HG02759 (cell line): ENCODE measurements around the gene FXYD7.

Experiments used
- ATAC-seq: cut with Tn5 transposase; IDR thresholded peaks from one replicate; pipeline ENCODE4 v1.9.1; 2021; ENCODE audit warnings: mild to moderate bottlenecking, moderate library complexity; ENCODE audit not compliant: unreplicated experiment

FXYD7 gene

DNA sequence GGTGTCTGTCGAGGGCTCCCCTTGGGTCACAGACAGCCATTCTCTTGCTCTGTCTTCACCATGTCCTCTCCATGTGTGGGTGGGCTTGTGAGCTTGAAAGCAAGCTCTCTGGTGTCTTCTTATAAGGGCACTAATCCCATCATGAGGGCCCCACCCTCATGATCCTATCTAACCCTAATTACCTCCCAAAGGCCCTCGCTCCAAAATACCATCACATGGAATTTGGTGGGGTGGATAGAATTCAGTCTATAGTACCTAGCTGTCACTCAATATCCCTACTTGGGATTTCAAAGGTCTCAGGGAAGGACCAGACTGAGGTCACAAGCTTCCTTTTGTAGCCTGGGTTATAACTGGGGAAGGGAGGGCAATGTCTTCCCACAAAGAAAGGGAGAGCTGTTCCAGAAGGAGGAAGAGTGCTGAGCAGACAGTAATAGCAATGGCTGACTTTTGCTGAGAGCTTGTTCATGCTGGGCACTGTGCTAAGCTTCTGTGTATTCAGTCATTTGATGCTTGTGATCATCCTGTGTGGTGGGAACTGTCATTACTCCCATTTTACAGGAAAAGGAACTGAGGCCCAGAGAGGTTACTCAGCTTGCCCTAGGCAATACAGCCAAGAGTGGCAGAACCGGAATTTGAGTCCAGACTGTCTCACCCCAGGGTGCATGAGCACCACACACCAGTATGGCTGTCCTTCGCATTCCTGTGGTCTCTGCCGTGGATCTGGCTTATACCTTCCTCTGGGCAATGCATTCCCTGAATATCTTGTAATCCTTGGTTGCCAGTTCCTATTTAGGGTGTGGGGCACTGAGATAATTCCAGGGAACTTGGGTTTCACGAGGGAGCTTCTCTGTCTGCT lies 19.6 kb downstream of the FXYD7 start:
- ATAC-seq, result no peak

DNA sequence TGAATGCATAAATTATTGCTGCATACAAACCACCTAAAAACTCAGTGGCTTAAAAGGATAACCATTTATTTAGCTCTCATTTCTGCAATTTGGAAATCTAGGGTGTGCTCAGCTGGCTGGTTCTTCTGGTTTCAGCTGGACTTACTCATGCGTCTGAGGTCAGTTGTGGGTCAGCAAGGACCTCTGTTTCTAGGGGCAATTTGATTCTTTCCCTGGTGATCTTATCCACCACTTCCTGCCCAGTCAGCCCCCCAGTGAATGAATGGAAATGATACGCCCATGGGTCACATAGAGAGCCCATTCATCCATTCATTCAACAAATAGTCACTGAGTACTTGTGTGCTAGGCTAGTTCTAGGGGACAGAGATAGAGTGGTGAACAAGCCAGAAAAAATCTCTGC lies 21.4 kb downstream of the FXYD7 start:
- no peak for ATAC-seq

DNA sequence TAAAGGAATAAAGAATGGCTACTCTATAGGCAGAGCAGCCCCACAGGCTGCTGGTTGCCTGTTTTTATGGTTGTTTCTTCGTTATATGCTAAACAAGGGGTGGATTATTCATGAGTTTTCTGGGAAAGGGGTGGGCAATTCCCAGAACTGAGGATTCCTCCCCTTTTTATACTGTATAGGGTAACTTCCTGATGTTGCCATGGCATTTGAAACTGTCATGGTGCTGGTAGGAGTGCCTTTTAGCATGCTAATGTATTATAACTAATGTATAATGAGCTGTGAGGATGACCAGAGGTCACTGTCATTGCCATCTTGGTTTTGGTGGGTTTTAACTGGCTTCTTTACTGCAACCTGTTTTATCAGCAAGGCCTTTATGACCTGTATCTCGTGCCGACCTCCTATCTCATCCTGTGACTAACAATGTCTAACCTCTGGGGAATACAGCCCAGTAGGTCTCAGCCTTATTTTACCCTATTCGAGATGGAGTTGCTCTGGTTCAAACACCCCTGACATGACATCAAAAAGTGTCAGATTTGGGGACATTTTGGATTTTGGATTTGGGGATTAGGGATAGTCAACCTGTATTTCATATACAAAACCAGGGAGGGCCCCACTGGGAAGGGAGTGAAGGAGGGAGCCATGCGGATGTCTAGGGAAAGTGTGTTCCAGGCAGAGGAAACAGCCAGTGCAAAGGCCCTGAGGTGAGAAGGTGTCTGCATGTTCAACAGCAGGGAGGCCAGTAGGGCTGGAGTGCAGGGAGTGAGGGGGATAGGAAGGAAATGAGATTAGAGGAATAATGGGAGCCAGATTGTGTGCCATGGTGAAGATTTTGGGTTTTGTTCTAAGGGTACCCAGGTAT lies 22.4 kb downstream of the FXYD7 start:
- no peak for ATAC-seq

DNA sequence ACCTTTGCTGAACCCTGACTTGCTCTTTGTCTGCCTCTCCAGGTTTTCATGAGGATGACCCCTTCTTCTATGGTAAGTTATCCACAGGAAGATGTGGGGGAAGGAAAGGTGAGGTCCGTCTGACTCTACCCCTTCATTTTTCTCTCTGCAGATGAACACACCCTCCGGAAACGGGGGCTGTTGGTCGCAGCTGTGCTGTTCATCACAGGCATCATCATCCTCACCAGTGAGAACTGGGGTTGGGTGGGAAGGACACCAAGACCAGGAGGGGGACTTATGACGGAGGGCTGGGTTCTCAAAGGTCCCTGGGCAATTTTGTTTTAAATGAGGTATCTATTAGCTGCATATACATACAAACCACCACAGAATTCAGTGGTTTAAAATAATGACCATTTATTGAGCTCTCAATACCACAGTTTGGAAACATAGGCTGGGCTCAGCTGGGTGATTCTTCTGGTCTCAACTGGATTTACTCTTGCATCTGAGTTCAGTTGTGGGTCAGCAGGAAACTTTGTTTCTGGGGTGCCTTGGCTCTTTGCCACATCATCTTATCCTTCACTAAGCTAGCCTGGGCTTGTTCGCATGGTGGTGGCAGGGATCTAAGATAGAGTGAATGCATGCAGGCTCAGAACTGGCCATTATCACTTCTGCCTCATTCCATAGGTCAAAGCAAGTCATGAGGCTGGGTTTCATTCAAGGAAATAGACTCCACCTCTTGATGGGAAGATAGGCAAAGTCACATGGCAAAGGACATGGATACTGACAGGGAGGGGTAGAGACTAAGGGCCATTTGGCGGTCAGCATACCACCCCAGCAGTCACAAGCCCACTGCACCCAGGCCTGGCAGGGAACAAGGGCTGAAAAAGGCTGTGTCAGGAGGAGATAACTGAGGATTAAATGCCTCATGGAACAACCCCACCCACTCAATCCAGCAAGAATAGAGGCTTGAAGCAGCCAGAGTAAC lies 23.3 kb downstream of the FXYD7 start:
- ATAC-seq, result no peak

GRCh38 chr19:35167251-35168119 lies 24.4 kb downstream of the FXYD7 start:
- no peak for ATAC-seq

DNA sequence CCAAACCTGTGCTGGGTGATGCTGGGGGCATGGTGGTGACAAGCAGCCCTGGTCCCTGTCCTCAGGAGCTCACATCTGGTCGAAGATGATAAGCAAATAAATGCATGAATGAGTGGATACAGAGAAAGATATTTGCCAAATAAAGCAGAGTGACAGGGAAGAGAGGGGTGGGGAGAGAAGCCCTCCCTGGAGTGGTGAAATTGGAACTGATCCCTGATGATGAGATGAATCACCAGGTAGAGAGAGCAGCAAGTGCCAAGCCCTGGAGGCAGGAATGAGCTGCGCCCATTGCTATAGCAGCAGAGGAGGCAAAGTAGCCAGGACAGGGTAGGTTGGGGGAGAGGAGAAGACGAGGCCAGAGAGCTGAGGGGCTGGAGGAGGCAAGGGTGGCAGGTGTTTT lies 25.1 kb downstream of the FXYD7 start:
- ATAC-seq, result no peak

GRCh38 chr19:35169221-35169995 lies 26.4 kb downstream of the FXYD7 start:
- no peak for ATAC-seq

- ATAC-seq, result no peak
Observed at GRCh38 chr19:35170359-35171061, 27.5 kb downstream of the FXYD7 start.

DNA sequence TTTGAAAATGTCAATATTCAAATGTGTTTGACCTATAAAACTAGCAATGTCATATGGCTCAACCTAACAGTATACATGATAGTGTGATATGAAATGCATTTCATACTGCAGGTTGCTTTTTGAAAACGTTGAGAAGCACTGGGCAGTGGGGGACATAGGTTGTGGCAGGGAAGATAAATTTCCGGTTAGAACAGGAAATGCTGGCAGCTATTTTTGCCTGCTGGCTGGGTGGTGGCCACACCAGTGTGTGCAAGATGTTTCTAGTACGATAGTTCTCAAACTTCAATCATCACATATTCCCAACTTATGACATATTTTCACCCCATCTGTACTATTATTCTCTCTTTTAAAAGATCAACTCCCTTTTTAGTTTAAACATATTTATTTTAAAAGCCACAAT lies 28.7 kb downstream of the FXYD7 start:
- no peak for ATAC-seq

GRCh38 chr19:35174226-35174625 lies 31.2 kb downstream of the FXYD7 start:
- ATAC-seq, result no peak

DNA sequence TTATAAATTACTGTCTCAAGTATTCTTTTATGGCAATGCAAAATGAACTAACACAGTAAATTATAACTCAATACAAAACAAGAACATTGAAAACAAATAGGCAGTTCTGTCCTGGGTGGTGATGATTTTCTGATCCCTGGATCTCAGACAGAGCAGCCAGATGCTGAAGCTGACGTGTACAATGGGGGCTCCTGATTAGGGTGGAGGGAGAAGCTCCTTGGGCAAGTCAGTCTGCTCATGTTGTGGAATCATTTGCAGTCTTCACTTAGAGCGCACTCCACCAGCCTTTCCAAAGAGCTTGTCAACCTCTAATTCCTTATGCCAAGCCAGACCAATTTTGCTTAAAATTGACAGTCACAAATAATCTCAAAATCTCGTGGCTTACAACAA lies 33.1 kb downstream of the FXYD7 start:
- no peak for ATAC-seq

DNA sequence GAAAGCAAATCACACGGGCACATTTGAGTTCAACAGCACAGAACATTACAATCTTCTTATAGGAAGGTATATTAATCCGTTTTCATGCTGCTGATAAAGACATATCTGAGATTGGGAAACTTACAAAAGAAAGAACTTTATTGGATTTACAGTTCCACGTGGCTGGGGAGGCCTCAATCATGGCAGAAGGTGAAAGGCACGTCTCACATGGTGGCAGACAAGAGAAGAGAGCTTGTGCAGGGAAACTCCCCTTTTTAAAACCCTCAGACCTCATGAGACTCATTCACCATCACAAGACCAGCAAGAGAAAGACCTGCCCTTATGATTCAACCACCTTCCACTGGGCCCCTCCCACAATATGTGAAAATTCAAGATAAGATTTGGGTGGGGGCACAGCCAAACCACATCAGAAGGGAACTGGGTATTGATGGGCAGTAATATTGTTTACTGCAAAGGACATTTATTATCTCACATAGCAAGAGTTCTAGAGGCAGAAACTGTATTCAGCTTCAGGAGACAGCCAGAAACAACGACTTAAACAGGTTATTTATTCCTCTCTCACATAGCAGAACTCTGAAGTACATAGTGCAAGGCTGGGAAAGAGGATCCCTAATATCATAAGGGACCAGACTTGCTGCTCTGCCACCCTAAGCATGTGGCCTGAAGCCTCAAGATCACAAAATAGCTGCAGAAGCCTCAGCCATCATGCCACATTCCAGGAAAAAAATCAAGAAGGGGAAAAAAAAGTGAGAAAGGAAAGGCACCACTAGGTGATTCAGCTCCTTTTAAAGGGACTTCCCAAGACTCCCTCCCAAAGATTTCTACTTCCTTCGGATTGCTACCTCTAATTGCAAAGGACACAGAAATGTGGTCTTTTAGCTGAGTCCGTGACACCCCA lies 34.6 kb downstream of the FXYD7 start:
- no peak for ATAC-seq

- ATAC-seq, result no peak
Observed at GRCh38 chr19:35178701-35179100, 35.6 kb downstream of the FXYD7 start.

DNA sequence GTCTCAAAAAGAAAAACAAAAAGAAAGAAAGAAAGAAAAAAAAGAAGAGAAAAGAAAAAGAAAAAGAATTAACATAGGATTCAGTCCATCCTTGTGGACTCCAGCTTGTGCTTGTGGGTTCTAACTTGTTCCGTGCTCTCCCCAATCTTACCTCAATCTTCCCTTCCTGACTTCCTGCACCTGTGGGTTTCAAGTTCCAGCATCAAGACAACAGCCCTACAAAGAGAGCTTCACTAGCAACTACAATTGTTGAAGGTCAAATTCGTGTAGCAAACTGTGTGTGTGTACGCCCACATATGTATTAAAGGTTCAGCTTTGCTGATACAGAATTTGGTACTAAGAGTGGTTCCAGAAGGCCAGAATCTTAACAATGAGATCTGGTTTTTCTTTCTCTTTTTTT lies 36.8 kb downstream of the FXYD7 start:
- no peak for ATAC-seq

GRCh38 chr19:35181387-35181786 lies 38.3 kb downstream of the FXYD7 start:
- ATAC-seq, result no peak

- ATAC-seq, result no peak
Observed at GRCh38 chr19:35184267-35184666, 41.2 kb downstream of the FXYD7 start.

GRCh38 chr19:35184884-35185283 lies 41.8 kb downstream of the FXYD7 start:
- ATAC-seq, result no peak
